GM15510 (cell line): Measurements from ENCODE around the gene TASP1.

Experiments
- POLR2A ChIP-seq: IDR thresholded peaks from 3 replicates; pipeline ENCODE4 v1.6.1; 2011; ENCODE audit warnings: borderline replicate concordance; ENCODE audit not compliant: insufficient read length; ENCODE audit errors: extremely low read depth

Gene TASP1

GRCh38 chr20:13363473-13363872 is 275.3 kb downstream of the TASP1 start:
- TF ChIP-seq POLR2A: no peak

- TF ChIP-seq POLR2A: no peak
These were observed 282.1 kb downstream of the TASP1 start for GRCh38 chr20:13356591-13356990.

GRCh38 chr20:13355941-13356486 is 282.7 kb downstream of the TASP1 start:
- no peak for TF ChIP-seq POLR2A

- TF ChIP-seq POLR2A: no peak
These were observed 283.3 kb downstream of the TASP1 start for GRCh38 chr20:13355411-13355810.

- TF ChIP-seq POLR2A: no peak
These were observed 285.3 kb downstream of the TASP1 start for GRCh38 chr20:13353261-13353945.

- TF ChIP-seq POLR2A: no peak
These were observed 289.5 kb downstream of the TASP1 start for GRCh38 chr20:13349235-13349604.

GRCh38 chr20:13348311-13349234 is 290.2 kb downstream of the TASP1 start:
- TF ChIP-seq POLR2A: no peak

- TF ChIP-seq POLR2A: no peak
These were observed 294.1 kb downstream of the TASP1 start for GRCh38 chr20:13344671-13345070.

- TF ChIP-seq POLR2A: no peak
These were observed 296.1 kb downstream of the TASP1 start for GRCh38 chr20:13342469-13343242.

GRCh38 chr20:13341737-13342393 is 296.9 kb downstream of the TASP1 start:
- TF ChIP-seq POLR2A: no peak

GRCh38 chr20:13340088-13340487 is 298.6 kb downstream of the TASP1 start:
- TF ChIP-seq POLR2A: no peak
